Hepatocyte (in vitro differentiated cells): ENCODE data around the gene DNTT.

Experiments
- CTCF ChIP-seq: fragments of 200-600 bp; sonication (generic); IDR thresholded peaks from 2 replicates; pipeline ENCODE4 v1.5.1; 2016; ENCODE audit warnings: antibody characterized with exemption, mild to moderate bottlenecking; ENCODE audit not compliant: poor library complexity
- EZH2phosphoT487 ChIP-seq: fragments of 200-600 bp; sonication (generic); IDR thresholded peaks from one replicate; pipeline ENCODE4 v1.6.1; 2018; ENCODE audit warnings: antibody characterized with exemption, mild to moderate bottlenecking, low read depth, moderate library complexity; ENCODE audit not compliant: unreplicated experiment, severe bottlenecking

- no peak for TF ChIP-seq EZH2phosphoT487
- no peak for TF ChIP-seq CTCF
These were observed 64.7 kb downstream of the DNTT start for GRCh38 chr10:96368971-96369370.
